Esophagus squamous epithelium (tissue), 4 donors: ENCODE data around the gene RNF38.

Source experiments
- CTCF ChIP-seq, 6 experiments: fragments of 450-650 bp in 4 of 6; fragments of 200-600 bp in 2 of 6; sonication (generic) in 2 of 6; IDR thresholded peaks; one replicate each; pipeline ENCODE4 v1.5.1; 2016 to 2019; ENCODE audit warnings: antibody characterized with exemption in 6 of 6, mild to moderate bottlenecking in 4 of 6, moderate library complexity in 4 of 6
- POLR2A ChIP-seq, 4 donors: fragments of 450-650 bp; IDR thresholded peaks; one replicate each; pipeline ENCODE4 v1.6.1; 2017; ENCODE audit warnings: antibody characterized with exemption in 4 of 4, mild to moderate bottlenecking in 4 of 4, moderate library complexity in 3 of 4

GRCh38 chr9:36320466-36320865, 79.6 kb downstream of the RNF38 start:
- TF ChIP-seq CTCF (IDR thresholded peaks at IDR 0.05) (no peak), POLR2A (IDR thresholded peaks at IDR 0.05) (no peak)
